Stomach (tissue), 4 donors: ENCODE results near the gene ZNF627.

Source experiments
- POLR2A ChIP-seq, 4 donors: fragments of 450-650 bp; IDR thresholded peaks; one replicate each; pipeline ENCODE4 v1.6.1; 2016; ENCODE audit warnings: antibody characterized with exemption in 4 of 4, control low read depth in 2 of 4, mild to moderate bottlenecking in 1 of 4, moderate library complexity in 1 of 4
- POLR2AphosphoS5 ChIP-seq, 3 donors: sonication (generic); formaldehyde crosslinking; IDR thresholded peaks; one replicate each; pipeline ENCODE4 v1.6.1; 2016; ENCODE audit warnings: antibody characterized with exemption in 3 of 3
- TF ChIP-seq, protein P1 (sequence below), 7 experiments: fragments of 450-650 bp in 4 of 7; fragments of 200-600 bp in 3 of 7; sonication (generic) in 3 of 7; IDR thresholded peaks; one replicate each; pipeline ENCODE4 v1.5.1; 2016 to 2019; ENCODE audit warnings: antibody characterized with exemption in 7 of 7, control low read depth in 2 of 7, mild to moderate bottlenecking in 1 of 7

- TF ChIP-seq, protein P1, sequence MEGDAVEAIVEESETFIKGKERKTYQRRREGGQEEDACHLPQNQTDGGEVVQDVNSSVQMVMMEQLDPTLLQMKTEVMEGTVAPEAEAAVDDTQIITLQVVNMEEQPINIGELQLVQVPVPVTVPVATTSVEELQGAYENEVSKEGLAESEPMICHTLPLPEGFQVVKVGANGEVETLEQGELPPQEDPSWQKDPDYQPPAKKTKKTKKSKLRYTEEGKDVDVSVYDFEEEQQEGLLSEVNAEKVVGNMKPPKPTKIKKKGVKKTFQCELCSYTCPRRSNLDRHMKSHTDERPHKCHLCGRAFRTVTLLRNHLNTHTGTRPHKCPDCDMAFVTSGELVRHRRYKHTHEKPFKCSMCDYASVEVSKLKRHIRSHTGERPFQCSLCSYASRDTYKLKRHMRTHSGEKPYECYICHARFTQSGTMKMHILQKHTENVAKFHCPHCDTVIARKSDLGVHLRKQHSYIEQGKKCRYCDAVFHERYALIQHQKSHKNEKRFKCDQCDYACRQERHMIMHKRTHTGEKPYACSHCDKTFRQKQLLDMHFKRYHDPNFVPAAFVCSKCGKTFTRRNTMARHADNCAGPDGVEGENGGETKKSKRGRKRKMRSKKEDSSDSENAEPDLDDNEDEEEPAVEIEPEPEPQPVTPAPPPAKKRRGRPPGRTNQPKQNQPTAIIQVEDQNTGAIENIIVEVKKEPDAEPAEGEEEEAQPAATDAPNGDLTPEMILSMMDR (IDR thresholded peaks at IDR 0.05) = no peak
- TF ChIP-seq POLR2A (IDR thresholded peaks at IDR 0.05) (no peak), POLR2AphosphoS5 (IDR thresholded peaks at IDR 0.05) (no peak)
Measured at GRCh38 chr19:11576227-11576626, 21.1 kb upstream of the ZNF627 start.
